ENCODE results near the gene UBP1.
A peak's percentile ranks its signal among the peaks of the same experiment; 100 is the strongest.

The UBP1 gene

GRCh38 chr3:33364531-33365128 is 75.6 kb downstream of the UBP1 start:
- ChIA-PET POLR2A (ENCODE audit: low non-redundant PET) (no interaction called here), CTCF (interaction anchor here (0.7 to 1.6 kb wide), 2 partner anchors 8 to 9 kb away, joined by 4 to 6 read pairs; no protein-coding TSS in a partner anchor)
- TF ChIP-seq, protein P1, sequence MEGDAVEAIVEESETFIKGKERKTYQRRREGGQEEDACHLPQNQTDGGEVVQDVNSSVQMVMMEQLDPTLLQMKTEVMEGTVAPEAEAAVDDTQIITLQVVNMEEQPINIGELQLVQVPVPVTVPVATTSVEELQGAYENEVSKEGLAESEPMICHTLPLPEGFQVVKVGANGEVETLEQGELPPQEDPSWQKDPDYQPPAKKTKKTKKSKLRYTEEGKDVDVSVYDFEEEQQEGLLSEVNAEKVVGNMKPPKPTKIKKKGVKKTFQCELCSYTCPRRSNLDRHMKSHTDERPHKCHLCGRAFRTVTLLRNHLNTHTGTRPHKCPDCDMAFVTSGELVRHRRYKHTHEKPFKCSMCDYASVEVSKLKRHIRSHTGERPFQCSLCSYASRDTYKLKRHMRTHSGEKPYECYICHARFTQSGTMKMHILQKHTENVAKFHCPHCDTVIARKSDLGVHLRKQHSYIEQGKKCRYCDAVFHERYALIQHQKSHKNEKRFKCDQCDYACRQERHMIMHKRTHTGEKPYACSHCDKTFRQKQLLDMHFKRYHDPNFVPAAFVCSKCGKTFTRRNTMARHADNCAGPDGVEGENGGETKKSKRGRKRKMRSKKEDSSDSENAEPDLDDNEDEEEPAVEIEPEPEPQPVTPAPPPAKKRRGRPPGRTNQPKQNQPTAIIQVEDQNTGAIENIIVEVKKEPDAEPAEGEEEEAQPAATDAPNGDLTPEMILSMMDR (conservative IDR thresholded peaks at IDR 0.05; ENCODE audit: low read depth), result no peak
- no peak for DNase-seq (ENCODE audit: low spot score)
- no peak overlapping the region for H3K27ac ChIP-seq

- no peak overlapping the region for H3K27ac ChIP-seq
- ChIA-PET POLR2A (ENCODE audit: low non-redundant PET) (no interaction called here), CTCF (interaction anchor here (1.6 kb wide), 1 partner anchor 9 kb away, joined by 4 read pairs; no protein-coding TSS in a partner anchor)
- no peak for DNase-seq (ENCODE audit: low spot score)
- TF ChIP-seq, protein P1 (conservative IDR thresholded peaks at IDR 0.05; ENCODE audit: low read depth), result no peak
These were observed 76.1 kb downstream of the UBP1 start for GRCh38 chr3:33364060-33364459.

DNA sequence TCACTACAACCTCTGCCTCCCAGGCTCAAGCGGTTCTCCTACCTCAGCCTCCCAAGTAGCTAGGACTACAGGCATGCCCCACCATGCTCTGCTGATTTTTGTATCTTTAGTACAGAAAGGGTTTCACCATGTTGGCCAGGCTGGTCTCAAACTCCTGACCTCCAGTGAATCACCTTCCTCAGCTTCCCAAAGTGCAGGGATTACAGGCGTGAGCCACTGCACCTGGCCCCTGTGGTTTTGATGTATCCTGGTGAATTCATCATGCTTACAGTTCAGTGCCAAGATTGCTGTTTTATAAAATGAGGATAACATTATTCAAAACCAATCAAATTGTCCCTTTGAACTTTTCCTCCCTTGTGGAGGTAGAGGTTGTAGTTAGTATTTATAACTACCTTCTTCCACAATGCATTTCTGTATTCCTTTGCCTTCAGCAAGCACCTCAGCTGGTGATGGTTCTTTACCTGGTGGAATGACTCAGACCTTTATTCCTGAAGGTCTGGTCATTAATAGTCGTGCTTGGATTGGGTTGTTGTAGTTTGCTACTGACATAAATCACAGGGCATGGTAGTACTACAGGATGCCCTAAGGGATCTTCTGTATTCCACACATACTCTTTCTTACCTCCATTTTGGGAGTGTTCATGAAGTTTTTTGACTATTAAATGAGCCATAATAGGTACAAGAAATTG is 76.9 kb downstream of the UBP1 start:
- ChIA-PET CTCF (interaction anchor here (1.4 to 1.6 kb wide), 2 partner anchors 9 kb away, joined by 3 to 4 read pairs; no protein-coding TSS in a partner anchor), POLR2A (ENCODE audit: low non-redundant PET) (no interaction called here)
- TF ChIP-seq, protein P1 (conservative IDR thresholded peaks at IDR 0.05; ENCODE audit: low read depth), result no peak
- no peak overlapping the region for H3K27ac ChIP-seq
- DNase-seq (ENCODE audit: low spot score), result peak; percentile 18

DNA sequence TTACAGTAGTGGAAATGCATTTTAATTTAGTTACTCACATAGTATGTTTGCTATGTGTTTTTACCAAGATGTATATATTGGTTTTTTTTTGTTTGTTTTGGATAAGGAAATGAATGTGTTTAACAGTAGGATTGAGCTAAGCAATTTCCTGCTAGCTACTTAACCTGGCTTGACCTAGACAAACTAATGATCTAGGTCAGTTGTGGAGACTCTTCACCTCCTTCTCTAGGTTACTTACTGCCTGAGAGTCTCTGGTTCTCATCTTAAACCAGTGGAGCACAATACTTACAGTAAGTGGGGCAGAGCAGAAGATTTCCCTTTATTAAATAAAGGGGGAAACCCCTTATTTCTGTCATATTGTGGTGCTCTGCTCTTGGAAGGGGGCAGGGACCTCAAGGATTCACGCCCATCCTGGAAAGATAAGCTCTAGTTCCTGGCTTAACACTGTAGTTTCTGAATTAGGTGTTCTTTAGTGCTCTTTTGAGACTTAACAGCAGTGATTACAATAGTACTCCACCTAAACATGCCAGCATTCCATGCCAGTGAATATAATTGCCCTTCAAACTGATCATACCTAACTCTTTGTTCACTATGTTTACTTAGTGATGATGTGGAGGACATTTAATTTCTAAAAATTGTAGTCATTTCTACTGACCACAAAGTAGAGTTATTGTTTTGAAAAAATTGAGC is 79.9 kb downstream of the UBP1 start:
- peak; percentile 67 for DNase-seq (ENCODE audit: low spot score)
- CTCF ChIA-PET, result interaction anchor here (0.6 kb wide), 2 partner anchors 14 to 44 kb away, joined by 3 read pairs; no protein-coding TSS in a partner anchor
- H3K27ac ChIP-seq, result no peak overlapping the region
- TF ChIP-seq, protein P1 (conservative IDR thresholded peaks at IDR 0.05; ENCODE audit: low read depth), result no peak
- POLR2A ChIA-PET (ENCODE audit: low non-redundant PET), result no interaction called here

DNA sequence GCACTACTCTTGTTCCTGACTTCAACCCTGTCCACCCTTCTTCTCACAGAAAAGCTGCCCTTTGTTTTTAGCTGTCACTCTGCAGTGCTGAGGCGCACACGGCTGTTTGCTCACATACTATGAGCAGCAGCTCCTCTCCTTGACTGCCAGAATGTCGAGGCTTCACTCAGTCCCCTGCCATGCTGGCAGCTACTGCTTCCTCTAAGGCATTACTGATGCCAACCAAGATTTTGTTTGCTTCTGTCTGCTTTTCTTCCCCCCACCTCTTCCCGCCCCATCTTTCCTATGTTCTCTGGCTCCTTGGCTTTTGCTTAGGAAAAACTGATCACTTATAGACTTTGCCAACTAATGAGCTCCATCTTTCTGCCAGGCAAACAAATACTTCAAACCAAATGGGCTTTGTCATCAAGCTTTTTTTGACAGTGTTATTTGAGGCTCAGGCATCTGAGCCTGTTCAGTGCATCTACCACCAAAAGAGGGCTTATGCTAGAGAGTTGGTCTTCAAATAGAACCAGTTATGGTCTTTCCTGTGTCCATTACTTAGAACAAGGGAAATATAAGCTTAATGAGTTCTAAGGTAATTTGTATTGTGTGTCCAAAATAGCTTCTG is 81.9 kb downstream of the UBP1 start:
- no peak for DNase-seq (ENCODE audit: low spot score)
- ChIA-PET CTCF (interaction anchor here (0.5 kb wide), 1 partner anchor 37 kb away, joined by 6 read pairs; no protein-coding TSS in a partner anchor), POLR2A (ENCODE audit: low non-redundant PET) (no interaction called here)
- TF ChIP-seq, protein P1 (conservative IDR thresholded peaks at IDR 0.05; ENCODE audit: low read depth), result no peak
- no peak overlapping the region for H3K27ac ChIP-seq

GRCh38 chr3:33355611-33356010 is 84.6 kb downstream of the UBP1 start:
- ChIA-PET CTCF (no interaction called here), POLR2A (ENCODE audit: low non-redundant PET) (no interaction called here)
- peak; percentile 28 for DNase-seq (ENCODE audit: low spot score)
- TF ChIP-seq, protein P1 (conservative IDR thresholded peaks at IDR 0.05; ENCODE audit: low read depth), result no peak
- H3K27ac ChIP-seq, result no peak overlapping the region

Measured in RWPE1 (cell line).